A673 (cell line): Measurements from ENCODE around the gene LIN7B. TPM values are rescaled to one million over a fixed set of nuclear protein-coding genes. Genes with fewer than 3 reads are reported as not detected.

Experiments
- Bru-seq: library from RNA; stranded (reverse); fragments of 400-500 nt; gene quantifications from one replicate; lab custom pipeline; 2021; lab: Mats Ljungman, UMichigan
- BruChase-seq, 2 experiments: library from RNA; stranded (reverse); fragments of 400-500 nt; gene quantifications; one replicate each; lab custom pipeline; 2021; lab: Mats Ljungman, UMichigan
- BruUV-seq: library from RNA; stranded (reverse); fragments of 400-500 nt; replicated peaks from 2 replicates; lab custom pipeline; 2021; lab: Mats Ljungman, UMichigan
- CTCF ChIA-PET: fragments of 300-600 bp; sonication (Branson Sonifier 250); formaldehyde crosslinking; loops from one replicate; lab custom pipeline; 2022; ENCODE audit warnings: antibody characterized with exemption; lab: Charles Lee
- POLR2A ChIA-PET: fragments of 300-600 bp; sonication (Branson Sonifier 250); formaldehyde crosslinking; loops from one replicate; lab custom pipeline; 2022; ENCODE audit warnings: antibody characterized with exemption; ENCODE audit not compliant: low non-redundant PET; lab: Charles Lee
- DNase-seq: peaks from one replicate; pipeline ENCODE4 v3.0.0-alpha.2; 2015; ENCODE audit warnings: low spot score
- H3K27ac ChIP-seq: fragments of 200-600 bp; sonication (generic); 2 replicates; pipeline ENCODE4 v1.5.1; 2016; ENCODE audit warnings: mixed run types, low read depth, mild to moderate bottlenecking, mixed read lengths, antibody characterized with exemption, low read length; ENCODE audit not compliant: poor library complexity, severe bottlenecking
- H3K27me3 ChIP-seq: fragments of 200-600 bp; sonication (generic); replicated peaks from 2 replicates; pipeline ENCODE4 v1.6.1; 2017; ENCODE audit warnings: mixed run types, low read depth, mild to moderate bottlenecking, mixed read lengths, antibody characterized with exemption, low read length; ENCODE audit not compliant: insufficient read depth, poor library complexity
- H3K36me3 ChIP-seq: fragments of 200-600 bp; sonication (generic); 2 replicates; pipeline ENCODE4 v1.6.1; 2016; ENCODE audit warnings: mixed run types, mild to moderate bottlenecking, mixed read lengths, antibody characterized with exemption, low read length; ENCODE audit not compliant: insufficient read depth, poor library complexity, severe bottlenecking
- H3K4me1 ChIP-seq: fragments of 200-600 bp; sonication (generic); 2 replicates; pipeline ENCODE4 v1.6.1; 2017; ENCODE audit warnings: mixed run types, mild to moderate bottlenecking, mixed read lengths, antibody characterized with exemption, low read length; ENCODE audit not compliant: insufficient read depth, poor library complexity, severe bottlenecking
- H3K4me3 ChIP-seq: fragments of 200-600 bp; sonication (generic); 2 replicates; pipeline ENCODE4 v1.5.1; 2016; ENCODE audit warnings: low read depth, mixed run types, mild to moderate bottlenecking, mixed read lengths, low read length; ENCODE audit not compliant: poor library complexity, severe bottlenecking
- H3K9me3 ChIP-seq: fragments of 200-600 bp; sonication (generic); 2 replicates; pipeline ENCODE4 v1.6.1; 2016; ENCODE audit warnings: mixed run types, low read depth, mild to moderate bottlenecking, mixed read lengths, antibody characterized with exemption, low read length; ENCODE audit not compliant: poor library complexity, severe bottlenecking
- CTCF ChIP-seq: fragments of 300-800, 200-600 bp; sonication (generic); conservative IDR thresholded peaks from 2 replicates; pipeline ENCODE4 v1.5.1; 2017; ENCODE audit warnings: low read depth, mild to moderate bottlenecking, antibody characterized with exemption, low read length, moderate library complexity, mixed read lengths
- EZH2 ChIP-seq: fragments of 200-600 bp; sonication (generic); IDR thresholded peaks from 2 replicates; pipeline ENCODE4 v1.6.1; 2017; ENCODE audit warnings: borderline replicate concordance, low read depth, mild to moderate bottlenecking, mixed read lengths, antibody characterized with exemption, low read length; ENCODE audit not compliant: poor library complexity, severe bottlenecking
- intact Hi-C: fragments of 100-400 bp; cut with micrococcal nuclease; formaldehyde crosslinking; loops from one replicate; pipeline ENCODE4 v1.10.0; 2022; ENCODE audit not compliant: unreplicated experiment
- long read RNA-seq: library from polyadenylated mRNA; stranded (forward); transcript quantifications from one replicate; pipeline ENCODE4 v2.0.0, GENCODE V29; 2022
- total RNA-seq: library from RNA; stranded (reverse); gene quantifications from 2 replicates; pipeline ENCODE4 v1.2.3, GENCODE V29; 2021

LIN7B gene
- total RNA-seq (19.9 and 24.3 TPM in 2 replicates), Bru-seq, nascent RNA (percentile 52 among the genes with signal in this experiment), BruChase-seq, experiment 1, labeled RNA remaining after a 2-hour chase (percentile 59 among the genes with signal in this experiment), BruChase-seq, experiment 2, labeled RNA remaining after a 6-hour chase (percentile 64 among the genes with signal in this experiment)
- long read RNA-seq, transcript LIN7B-201 (6 exons, 755 nt) = major isoform, 13 of 33 reads
- long read RNA-seq, partial matches to known transcripts = 7 of 33 reads
- long read RNA-seq, other reads (novel, unspliced or antisense) = 8 of 33 reads

GRCh38 chr19:49113762-49114629 is at the start of gene LIN7B:
LIN7B (plus strand) TSS chr19:49114370; CDS start chr19:49114405, 35 bp downstream.
- intact Hi-C loops = loop anchor here (5.0 kb wide), 1 partner anchor 98 kb away; no protein-coding TSS in a partner anchor
- Histone ChIP-seq H3K36me3 (peaks cover 10% of the 10 kb centered on the region), H3K4me1 (peaks cover 13% of the 10 kb centered on the region), H3K4me3 (peak within 1 kb of the TSS; percentile 78), H3K27me3 (no peaks in the 10 kb centered on the region), H3K9me3 (no peaks in the 10 kb centered on the region), H3K27ac (peak within 1 kb of the TSS; percentile 85)
- no TSS peak for BruUV-seq
- ChIA-PET POLR2A (no interaction called here), CTCF (interaction anchor here (0.6 to 2.7 kb wide), 7 partner anchors 7 to 326 kb away, joined by 3 to 16 read pairs (median 4); no protein-coding TSS in a partner anchor)
- DNase-seq = peak; percentile 84
- TF ChIP-seq CTCF (peak; percentile 32; the same call in 1 of the 2 replicates), EZH2 (no peak)

- no TSS peak for BruUV-seq
- H3K9me3 ChIP-seq = no peaks in the 10 kb centered on the region
- no peak within 1 kb of the TSS for H3K27ac ChIP-seq
- TF ChIP-seq EZH2 (no peak), CTCF (no peak)
- peaks cover 9% of the 10 kb centered on the region for H3K4me1 ChIP-seq
- POLR2A ChIA-PET = no interaction called here
- no peaks in the 10 kb centered on the region for H3K27me3 ChIP-seq
- no peaks in the 10 kb centered on the region for H3K36me3 ChIP-seq
- intact Hi-C loops = no loop called here
- peak; percentile 40 for DNase-seq
- peak within 1 kb of the TSS; percentile 45 for H3K4me3 ChIP-seq
- CTCF ChIA-PET = interaction anchor here (1.5 kb wide), 1 partner anchor 65 kb away, joined by 4 read pairs; no protein-coding TSS in a partner anchor
Measured at GRCh38 chr19:49064768-49065611, 49.2 kb upstream of the LIN7B start, which contains the start of gene NTF4. NTF4 (minus strand) TSS chr19:49064818; CDS start chr19:49061997, 2,821 bp downstream.
